Umbilical cord (tissue), 2 donors: ENCODE data around the gene STX4. TPM values are rescaled to one million over a fixed set of nuclear protein-coding genes. Genes with fewer than 3 reads are reported as not detected.

Source experiments
- DNase-seq: peaks from one replicate; pipeline ENCODE4 v3.0.0-alpha.2; 2015; ENCODE audit warnings: low spot score
- total RNA-seq: library from RNA; depleted of rRNA; stranded (reverse); fragments of >200 nt; gene quantifications from one replicate; pipeline ENCODE4 v1.2.3, GENCODE V29; 2014; ENCODE audit warnings: low replicate concordance; ENCODE audit not compliant: insufficient read depth

STX4 gene, protein sequence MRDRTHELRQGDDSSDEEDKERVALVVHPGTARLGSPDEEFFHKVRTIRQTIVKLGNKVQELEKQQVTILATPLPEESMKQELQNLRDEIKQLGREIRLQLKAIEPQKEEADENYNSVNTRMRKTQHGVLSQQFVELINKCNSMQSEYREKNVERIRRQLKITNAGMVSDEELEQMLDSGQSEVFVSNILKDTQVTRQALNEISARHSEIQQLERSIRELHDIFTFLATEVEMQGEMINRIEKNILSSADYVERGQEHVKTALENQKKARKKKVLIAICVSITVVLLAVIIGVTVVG
- total RNA-seq: 7.9 TPM

DNA sequence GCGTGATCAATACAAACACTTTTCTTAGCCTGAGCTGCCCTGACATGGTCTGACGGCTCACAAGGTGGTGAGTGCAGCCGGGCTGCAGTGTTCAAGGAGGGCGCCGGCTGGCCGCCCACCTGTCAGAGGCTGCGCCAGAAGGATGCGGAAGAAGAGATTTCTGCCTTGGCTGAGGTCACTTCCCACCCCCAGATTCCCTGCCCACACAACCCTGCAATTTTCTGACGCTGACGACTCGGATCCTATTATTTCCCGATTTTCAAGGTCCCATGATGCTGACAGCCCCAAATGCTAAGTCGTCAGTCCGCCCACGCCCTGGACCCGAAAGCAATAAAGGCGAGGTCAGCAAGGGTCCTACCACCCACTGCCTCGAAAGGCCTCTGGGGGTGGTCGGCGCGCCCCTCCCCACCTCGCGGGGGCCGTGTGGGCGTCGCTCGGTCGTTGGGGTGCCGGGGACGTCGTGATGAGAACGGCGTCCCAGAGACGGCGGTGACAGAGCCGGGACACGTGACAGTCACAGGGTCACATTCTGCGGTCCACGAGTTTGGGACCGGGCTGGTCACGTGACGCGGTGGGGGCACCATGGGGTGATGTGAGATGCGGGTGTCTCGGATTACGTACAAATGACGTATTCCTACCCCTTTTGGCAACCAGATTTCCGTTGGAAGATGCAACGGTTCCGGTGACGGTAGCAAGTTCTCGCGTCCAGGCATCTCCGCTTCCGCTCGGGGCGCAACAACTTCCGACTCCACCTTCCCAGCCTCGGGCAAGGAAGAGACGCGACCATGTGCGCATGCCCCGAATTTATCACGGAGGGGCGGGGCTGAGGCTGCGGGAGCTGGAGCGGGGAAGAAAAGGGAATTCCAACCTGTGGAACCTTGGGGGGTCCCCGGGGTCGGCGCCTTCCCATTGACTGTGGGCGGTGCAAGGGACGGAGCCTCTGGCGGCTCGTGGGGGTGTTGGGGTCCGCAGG lies at the start of gene STX4:
TSS of gene STX4 (plus strand) at position 823 of the 973 bp plus-strand sequence. CDS start 248 bp downstream, outside the sequence.
- peak; percentile 99 for DNase-seq

DNA sequence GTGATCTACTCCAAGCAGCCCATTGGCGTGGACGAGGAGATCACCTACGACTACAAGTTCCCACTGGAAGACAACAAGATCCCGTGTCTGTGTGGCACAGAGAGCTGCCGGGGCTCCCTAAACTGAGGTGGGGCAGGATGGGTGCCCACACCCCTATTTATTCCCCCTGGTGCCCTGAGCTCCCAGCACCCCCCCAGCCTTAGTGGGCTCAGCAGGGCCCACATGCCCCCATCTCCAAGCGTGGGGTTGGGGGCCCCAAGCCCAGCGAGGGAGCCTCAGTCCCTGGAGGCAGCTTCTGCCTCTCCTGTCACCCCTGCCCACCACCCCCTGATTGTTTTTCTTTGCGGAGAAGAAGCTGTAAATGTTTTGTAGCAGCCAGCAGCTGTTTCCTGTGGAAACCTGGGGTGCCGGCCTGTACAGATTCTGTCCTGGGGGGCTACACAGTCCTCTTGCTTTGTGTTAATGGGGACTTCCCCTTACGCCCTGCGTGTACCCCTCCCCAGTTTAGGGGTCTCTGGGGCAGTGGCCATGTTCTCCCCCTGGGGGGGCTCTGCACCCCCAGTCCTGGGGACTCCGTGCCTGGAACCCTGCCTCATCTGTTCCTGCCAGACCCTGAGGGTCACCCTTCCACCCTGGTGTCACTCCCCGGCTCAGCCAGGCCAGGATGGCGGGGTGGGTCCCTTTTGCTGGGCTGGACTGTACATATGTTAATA lies 49.3 kb upstream of the STX4 start:
- no peak for DNase-seq

DNA sequence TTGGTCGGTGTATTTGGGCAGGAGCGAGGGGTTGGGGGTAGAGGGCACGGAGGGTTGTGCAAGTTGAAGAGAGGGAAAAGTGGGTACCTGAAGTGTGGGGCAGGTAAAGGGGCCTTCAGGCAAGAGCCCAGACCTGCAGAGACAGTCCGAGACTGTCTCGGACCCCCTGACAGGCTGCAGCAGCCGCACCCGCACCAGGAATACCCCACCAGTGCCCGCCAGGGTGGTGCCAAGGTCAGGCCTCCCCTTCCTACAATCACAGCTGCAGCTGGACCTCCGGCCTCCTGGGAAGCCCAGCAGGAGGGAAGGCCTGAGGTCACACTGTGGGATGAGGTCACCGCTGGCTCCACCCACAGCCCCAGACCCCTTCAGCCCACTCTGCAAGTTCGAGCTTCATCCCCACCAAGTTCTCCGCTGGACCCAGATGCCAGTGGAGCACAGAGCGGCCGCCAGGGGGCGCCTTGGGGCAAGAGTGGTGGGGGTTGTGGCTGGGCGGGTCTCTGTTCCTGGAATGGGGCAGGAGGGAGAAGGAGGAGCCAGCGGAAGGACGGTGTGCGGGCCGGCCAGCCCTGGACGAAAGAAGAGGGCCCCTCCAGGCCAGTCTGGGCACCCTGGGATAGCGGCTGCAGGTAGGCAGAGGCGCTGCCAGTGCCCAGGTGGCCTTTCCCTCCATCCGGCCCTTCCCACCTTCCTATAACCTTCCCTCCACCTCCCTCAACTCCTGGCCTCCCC lies 48.5 kb upstream of the STX4 start, which contains the start of gene HSD3B7:
TSS of gene HSD3B7 (plus strand) at position 539 of the 732 bp plus-strand sequence. CDS start 452 bp downstream, outside the sequence.
- peak; percentile 85 for DNase-seq

DNA sequence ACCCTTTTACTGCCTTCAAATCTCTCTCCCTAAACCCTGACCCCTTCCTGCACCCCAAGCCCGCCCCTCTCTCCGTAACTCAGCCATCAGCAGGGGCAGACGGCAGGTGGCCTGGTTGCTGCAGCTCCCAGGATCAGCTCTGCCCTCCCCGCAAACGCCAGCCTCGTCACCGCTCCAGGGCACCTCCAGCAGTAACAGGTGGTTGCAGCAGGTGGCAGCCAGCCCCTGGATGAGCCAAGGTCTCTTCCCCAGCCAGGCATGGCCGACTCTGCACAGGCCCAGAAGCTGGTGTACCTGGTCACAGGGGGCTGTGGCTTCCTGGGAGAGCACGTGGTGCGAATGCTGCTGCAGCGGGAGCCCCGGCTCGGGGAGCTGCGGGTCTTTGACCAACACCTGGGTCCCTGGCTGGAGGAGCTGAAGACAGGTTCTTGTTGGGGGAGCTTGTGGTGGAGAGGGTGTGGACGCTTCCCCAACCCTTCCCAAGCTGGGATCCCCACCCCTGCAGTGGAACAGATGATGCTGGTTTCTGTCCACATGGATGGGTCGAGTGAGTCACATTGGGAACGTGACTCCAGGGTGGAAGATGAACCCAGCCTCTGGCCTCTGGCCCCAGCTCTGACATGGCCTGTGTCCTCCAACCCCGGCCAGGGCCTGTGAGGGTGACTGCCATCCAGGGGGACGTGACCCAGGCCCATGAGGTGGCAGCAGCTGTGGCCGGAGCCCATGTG lies 47.8 kb upstream of the STX4 start:
- peak; percentile 38 for DNase-seq

DNA sequence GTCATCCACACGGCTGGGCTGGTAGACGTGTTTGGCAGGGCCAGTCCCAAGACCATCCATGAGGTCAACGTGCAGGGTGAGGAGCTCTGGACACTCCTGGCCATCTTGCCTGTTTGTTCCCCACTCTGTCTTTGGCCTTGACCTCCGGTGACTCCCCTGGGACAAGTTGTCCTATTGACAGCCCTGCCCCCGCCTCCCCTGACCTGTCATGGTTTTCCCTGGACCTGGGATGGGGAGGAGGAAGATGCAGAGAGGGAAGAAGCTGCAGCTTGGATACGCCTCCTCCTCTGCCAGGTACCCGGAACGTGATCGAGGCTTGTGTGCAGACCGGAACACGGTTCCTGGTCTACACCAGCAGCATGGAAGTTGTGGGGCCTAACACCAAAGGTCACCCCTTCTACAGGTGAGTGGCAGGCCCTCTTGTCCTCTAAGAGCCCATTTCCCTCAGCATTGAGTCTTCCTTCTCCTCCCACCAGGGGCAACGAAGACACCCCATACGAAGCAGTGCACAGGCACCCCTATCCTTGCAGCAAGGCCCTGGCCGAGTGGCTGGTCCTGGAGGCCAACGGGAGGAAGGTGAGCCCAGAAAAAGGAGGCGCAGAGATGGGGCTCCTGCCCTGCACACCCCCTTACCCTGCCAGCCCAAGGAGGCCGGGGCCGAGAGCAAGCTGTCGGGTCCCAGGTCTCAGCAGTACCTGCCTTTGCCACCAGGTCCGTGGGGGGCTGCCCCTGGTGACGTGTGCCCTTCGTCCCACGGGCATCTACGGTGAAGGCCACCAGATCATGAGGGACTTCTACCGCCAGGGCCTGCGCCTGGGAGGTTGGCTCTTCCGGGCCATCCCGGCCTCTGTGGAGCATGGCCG lies 47.0 kb upstream of the STX4 start:
- DNase-seq: no peak

DNA sequence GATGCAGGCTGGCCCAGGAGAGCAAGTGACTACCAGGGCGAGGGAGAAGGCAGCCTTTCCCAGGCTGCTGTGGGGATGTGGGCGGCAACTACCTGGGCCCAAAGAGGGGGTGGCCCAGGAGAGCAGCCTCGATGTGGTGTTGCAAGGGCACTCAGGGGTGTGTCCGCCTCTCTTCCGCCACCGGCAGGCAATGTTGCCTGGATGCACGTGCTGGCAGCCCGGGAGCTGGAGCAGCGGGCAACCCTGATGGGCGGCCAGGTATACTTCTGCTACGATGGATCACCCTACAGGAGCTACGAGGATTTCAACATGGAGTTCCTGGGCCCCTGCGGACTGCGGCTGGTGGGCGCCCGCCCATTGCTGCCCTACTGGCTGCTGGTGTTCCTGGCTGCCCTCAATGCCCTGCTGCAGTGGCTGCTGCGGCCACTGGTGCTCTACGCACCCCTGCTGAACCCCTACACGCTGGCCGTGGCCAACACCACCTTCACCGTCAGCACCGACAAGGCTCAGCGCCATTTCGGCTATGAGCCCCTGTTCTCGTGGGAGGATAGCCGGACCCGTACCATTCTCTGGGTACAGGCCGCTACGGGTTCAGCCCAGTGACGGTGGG lies 45.7 kb upstream of the STX4 start:
- no peak for DNase-seq

DNA sequence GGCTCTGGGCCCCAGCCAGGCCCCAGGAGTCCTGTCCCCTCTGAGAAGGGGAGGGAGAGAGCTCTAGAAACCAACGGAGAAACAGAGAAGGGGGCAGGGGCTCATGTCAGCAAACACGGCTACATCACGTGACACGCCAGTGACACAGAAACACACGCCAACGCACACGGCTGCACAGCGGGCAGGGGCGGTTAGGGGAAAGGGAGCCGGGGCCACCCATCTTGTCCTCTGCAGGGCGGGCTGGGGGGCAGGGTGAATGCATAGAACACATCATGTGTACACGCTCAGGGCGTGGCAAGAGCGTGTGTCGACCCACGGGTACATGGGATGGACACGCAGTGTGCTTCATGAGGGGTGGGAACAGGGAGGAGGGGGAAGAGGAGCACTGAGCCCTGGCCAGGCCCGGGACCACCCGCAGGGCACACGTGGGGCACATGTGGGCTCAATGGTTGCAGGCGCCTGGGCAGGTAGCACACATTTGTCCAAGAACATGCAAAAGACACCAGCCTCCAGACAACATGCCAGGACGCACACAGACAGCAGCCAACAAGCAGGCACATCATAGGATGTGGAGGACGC lies 43.8 kb upstream of the STX4 start:
- DNase-seq: no peak

DNA sequence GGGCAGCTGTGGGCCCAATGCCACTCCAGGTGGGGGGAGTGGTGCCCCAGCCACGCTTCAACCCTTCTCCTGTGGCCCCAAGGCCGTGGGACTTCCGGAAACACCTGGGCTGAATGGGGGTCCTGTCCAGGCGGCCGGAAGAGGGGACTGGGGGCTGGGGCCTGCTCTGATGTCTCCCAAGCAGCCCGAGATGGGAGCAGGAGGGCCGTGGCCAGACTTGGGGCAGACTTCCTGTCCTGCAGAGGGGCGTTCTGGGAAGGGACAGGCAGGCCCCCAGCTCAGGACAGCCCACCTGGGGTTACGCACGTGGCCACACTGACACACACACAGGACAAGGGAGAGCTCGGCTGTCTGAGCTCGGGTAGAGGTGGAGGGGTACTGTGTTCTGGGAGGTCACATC lies 43.3 kb upstream of the STX4 start:
- no peak for DNase-seq

DNA sequence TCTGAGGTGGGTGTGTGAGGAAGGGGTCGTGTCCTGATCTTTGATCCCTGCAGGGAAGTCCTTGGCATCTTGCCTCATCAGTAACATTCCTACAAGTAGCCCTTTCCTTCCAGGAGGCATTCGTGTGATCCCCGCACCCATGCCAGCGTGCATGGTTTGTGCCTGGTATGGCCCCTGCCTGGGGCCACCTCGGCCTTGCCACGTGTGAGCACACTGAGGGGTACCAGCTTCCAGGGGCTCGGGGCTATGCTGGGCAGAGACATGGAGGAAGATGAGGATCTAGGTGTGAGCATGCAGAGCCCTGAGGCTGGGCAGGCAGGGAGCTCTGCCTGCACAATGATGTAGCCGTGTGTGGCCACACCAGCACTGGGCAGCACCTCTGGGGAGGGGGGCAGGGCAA lies 42.3 kb upstream of the STX4 start:
- DNase-seq: no peak

DNA sequence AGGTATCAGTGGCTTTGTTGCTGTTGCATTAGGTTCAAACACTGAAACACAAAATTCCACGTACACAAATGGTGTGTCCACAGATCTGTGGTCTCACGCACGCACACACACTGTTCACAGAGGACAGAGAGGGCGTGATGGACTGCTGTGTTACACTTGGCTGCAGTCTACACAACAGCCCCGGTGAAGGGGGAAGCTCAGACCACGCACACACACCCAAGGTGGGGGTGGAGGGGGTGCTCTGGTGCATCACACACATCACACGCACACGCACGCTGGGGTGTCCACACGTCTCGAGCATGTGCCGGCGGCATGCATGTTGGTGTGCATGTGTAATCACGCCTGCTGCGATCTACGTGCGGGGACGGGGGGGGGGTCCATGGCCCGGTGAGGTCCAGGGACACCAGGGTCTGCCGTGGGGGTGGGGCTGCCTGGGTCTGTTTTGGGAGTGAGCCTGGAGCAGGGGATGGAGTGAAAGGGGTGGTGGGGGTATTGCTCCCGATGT lies 41.0 kb upstream of the STX4 start:
- no peak for DNase-seq

DNA sequence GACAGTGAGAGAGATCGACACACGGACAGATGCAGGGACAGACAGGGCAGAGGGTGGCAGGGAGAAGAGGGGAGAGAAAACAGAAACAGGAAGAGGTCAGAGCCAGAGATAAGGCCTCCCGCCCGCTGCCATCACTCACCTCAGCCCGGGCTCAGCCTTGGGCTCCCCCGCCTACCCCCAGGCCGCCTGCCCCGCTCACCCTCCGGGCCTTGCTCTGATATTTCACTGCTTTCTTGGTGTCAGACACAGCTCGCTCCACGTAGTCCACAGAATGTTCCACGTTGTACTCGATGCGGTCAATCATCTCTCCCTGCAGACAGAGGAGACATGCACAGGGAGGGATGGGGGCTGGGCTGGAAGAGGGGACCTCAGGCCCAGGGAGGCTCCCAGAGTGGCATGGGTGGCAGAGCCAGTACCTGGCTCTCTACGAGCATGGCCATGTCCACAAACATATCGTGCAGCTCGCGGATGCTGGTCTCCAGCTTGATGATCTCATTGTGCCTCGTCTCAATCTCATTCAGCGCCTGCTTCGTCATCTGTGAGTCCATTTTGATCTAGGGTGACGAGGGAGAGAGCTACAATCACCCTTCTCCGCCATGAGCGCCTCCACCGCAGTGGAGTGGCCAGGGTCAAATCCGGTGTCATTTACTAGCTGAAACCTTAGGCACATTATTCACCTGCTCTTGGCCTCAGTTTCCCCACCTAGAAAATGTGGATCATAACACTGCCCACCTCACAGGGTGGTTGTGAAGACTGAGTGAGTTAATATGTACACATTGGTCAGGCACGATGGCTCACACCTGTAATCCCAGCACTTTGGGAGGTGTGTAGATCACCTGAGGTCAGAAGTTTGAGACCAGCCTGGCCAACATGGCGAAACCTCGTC lies 40.2 kb upstream of the STX4 start:
- no peak for DNase-seq

DNA sequence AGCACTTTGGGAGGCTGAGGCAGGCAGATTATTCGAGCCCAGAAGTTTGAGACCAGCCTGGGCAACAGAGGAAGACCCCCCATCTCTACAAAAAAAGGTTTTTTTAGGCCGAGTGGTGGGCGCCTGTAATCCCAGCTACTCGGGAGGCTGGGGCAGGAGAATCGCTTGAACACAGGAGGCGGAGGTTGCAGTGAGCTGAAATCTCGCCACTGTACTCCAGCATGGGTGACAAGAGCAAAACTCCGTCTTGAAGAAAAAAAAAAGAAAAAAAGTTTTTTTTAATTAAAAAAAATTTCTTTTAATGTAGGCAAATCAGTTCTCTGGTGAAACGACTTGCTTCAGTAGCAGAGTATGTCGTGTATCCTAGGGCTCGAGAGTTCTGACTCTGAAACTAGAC lies 37.4 kb upstream of the STX4 start:
- DNase-seq: no peak

DNA sequence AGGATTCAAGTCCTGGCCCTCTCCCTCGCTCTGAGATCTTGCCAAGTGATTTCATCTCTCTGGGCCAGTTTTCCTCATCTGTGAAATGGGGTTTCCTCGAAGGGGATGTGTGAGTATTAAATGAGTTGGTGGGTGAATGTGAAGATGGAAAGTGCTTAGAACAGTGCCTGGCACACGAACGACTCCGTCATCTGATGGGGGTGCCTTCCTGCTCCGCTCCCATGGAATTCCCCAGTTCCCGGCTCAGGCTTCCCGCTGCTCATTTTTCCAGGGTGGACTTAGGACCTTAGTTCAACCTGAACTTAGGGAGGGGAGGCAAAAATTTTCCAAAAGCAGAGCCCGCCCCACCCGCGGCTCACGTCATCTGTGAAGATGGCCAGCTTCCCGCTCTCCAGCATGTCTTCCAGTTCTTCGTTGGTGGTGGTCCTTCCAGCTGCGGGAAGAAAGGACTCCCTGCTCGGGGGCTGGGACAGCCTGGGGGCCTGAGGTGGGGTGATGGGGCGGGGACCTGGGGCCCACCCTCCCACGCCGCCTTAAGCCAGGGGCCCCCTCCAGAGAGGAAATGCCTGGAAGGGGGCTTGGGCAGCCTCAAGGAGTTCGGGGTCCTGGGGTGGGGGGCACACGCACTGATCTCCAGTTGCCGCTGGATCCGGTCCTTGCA lies 36.9 kb upstream of the STX4 start:
- no peak for DNase-seq

DNA sequence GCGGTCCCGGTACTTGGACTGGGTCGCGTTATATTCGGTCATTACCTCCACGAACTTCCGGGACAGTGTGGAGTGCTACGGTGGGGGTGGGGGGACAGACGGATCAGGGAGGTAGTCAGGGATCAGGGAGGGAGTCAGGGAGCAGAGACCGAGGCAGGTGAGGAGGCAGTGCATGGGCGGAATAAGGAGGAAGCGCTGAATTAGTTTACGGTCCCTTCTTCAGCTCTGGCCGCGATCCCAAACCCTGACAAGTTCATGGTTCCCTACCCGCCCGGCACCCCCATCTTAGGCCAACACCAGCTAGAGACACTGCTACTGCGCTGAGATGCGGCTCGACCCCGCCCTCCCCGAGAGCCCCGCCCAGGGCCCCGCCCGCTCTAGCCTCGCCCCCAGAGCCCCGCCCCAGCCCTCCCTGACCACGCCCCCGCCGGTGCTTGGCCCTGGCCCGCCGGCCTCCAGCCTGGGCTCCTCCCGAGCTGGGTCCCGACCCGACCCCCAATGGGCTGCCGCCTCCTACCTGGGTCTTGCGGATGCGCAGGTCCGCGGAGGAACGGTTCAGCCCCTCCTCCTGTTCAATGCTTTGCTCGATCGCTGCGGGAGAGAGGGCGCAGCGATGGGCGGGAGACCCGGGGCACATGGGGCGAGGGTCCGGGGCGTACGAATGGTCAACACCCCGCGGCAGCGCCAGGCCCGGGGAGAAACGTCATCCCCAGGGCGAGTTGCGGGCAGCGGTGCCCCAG lies 36.2 kb upstream of the STX4 start:
- peak; percentile 71 for DNase-seq

DNA sequence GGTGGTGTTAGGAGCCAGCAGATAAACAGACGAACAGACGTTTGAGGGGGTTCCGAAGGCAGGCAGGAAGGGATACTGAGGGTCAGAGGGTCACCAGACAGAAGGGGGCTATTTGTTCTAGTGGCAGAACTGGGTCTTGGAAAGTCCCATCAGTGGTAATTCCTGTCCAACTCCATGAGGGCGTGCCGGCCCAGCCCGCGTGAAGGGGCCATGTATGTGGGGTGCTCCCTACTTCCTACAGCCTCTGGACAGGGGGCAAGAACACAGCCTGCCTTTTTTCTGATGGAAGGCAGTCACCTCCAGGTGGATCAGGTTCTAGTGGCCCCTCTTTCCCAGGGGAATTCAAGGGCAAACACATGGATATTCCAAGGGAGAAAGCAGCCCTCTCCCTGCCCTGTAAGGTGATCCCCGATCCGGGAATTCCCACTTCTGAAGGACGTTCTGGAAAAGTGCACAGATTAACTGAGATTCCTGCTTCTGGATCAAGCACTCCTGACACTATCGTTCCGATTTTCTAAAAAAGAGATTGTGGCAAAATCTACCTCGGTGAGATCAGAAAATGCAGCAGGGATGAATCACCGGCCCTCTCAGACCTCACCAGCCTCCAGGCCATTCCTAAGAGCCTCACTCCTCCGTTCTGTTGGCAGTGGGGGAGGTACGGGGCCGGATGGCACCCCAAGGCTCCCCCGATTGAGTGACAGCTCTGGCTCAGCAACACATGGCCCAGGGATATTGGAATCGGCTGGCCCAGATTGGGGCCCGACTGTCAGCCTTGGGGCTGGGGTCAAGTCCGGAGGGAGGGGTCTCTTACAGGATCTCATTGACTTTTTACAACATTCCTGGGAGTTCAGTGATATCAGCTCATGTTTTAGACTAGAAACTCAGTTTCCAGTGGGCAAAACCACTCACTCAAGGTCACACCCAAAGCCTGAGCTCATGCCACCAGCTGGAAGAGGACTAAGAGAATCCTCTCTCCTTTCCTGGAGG lies 35.3 kb upstream of the STX4 start:
- peak; percentile 69 for DNase-seq
